ENCODE results near the gene FSD1. TPM values are rescaled to one million over a fixed set of nuclear protein-coding genes. Genes with fewer than 3 reads are reported as not detected.

FSD1 gene
- total RNA-seq, 2 donors from 2014 or later: 0.98 to 2.4 TPM

DNA sequence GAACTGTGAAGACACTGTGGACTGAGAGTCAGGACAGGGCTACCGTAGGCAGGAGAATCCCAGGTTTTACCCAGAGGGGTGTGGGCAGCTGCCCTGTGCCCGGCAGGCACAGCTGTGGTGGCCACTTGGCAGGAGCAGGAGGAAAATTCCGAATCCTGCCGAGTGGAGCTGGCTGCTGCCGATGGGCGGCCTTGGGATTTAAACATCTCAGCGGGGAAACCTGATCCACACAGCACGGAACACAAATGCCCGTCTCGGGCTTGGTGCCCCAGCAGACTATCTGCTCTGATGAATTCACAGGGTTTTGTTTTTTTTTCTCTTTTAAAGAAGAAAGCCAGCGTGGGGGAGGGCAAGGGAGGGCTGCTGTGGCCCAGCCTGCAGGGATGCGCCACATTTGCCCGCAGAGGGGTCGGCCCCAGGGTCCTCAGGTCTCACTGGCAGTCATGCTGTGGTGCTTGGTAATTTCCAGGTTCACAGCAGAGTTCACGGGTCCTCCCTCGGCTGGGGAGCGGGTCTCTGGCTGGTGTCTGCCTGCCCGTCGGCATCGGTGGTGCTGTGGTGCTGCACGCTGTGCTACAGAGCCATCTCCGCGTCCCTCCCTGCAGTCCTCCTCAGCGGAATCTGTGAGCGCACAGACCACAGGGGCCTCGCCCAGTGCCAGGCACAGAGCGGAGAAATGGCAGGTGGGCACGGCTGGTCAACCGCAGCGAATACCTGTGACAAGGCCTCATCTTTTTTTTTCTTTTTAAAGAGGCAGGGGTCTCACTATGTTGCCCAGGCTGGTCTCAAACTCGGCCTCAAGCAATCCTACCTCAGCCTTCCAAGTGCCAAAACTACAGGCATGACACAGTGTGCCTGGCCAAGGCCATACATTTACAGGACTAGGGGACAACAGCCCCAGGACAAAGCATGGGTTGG is 67.1 kb downstream of the FSD1 start:
- H3K4me3 ChIP-seq: no peak overlapping the region
- intact Hi-C loops (cut with DNase I): no loop called here
- H3K9me3 ChIP-seq: no peaks in the 10 kb centered on the region
- H3K9ac ChIP-seq (ENCODE audit: low read depth in 2 of 2, low read length in 2 of 2): peak overlapping the region in 1 of 2 donors; percentile 30
- no peak for DNase-seq
- H3K27me3 ChIP-seq: no peaks in the 10 kb centered on the region
- H3K4me1 ChIP-seq: peaks cover 48% of the 10 kb centered on the region
- no peaks in the 10 kb centered on the region for H3K36me3 ChIP-seq
- TF ChIP-seq, protein P1, sequence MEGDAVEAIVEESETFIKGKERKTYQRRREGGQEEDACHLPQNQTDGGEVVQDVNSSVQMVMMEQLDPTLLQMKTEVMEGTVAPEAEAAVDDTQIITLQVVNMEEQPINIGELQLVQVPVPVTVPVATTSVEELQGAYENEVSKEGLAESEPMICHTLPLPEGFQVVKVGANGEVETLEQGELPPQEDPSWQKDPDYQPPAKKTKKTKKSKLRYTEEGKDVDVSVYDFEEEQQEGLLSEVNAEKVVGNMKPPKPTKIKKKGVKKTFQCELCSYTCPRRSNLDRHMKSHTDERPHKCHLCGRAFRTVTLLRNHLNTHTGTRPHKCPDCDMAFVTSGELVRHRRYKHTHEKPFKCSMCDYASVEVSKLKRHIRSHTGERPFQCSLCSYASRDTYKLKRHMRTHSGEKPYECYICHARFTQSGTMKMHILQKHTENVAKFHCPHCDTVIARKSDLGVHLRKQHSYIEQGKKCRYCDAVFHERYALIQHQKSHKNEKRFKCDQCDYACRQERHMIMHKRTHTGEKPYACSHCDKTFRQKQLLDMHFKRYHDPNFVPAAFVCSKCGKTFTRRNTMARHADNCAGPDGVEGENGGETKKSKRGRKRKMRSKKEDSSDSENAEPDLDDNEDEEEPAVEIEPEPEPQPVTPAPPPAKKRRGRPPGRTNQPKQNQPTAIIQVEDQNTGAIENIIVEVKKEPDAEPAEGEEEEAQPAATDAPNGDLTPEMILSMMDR (IDR thresholded peaks at IDR 0.05): no peak
- H3K27ac ChIP-seq: no peak overlapping the region

DNA sequence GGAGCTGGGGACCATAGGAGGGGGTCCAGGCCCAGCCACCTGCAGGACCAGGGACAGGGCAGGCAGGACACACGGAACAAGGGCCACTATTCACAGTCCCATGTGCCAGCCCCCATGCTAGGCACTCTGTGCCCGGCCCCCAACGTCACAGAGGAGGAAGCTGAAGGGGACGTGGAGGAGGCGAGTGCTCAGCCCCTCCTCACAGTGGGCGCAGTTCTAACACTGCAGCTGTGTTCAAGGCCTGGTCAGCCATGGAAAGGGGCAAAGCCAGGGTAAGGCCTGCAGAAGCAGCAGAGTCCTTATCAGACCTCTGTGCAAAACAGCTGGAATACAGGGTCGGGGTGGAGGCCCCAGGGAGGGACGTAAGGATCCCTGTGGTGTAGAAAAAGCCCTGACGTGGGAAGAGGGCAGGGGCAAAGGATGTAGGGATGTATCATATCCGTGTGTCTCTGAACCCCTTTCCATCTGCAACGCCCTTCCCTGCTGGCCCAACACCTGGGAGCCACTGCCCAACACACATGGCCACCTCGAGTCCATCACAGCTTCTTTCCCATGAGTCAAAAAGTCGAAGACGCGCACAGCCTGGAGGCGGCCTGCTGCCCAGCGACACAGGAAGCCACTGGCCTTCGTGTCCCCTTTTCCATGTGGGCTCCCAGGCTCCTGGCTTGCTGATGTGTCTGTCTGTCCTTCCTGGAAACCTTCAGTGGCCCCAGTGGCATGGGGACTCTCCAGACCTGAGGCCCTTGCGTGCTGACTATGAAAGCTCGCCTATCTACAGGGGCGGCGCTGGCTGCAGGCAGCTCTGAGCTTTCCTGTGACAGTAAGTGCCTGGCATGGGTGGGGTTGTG is 68.0 kb downstream of the FSD1 start:
- TF ChIP-seq, protein P1 (IDR thresholded peaks at IDR 0.05): no peak
- intact Hi-C loops (cut with DNase I): no loop called here

DNA sequence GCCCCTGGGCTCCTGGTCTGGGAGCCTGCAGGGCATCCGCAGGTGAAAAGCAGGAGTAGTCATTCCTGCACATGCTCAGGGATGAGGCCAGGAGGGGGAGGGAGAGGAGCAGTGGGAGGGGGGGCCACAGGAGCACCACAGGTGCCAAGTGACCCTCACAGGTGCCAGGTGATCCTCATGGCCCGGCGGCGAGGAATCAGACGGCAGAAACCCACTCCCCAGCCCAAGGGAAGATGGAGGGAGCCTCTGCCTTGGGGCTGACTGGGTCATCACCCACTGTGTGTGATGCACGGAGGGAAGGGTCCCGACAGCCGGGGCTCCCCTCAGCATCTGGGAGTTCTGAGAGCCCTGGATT is 68.6 kb downstream of the FSD1 start:
- no peak for DNase-seq
- no peak overlapping the region for H3K9ac ChIP-seq (ENCODE audit: low read depth in 2 of 2, low read length in 2 of 2)
- no peak overlapping the region for H3K4me3 ChIP-seq
- TF ChIP-seq, protein P1 (IDR thresholded peaks at IDR 0.05): no peak
- intact Hi-C loops (cut with DNase I): no loop called here
- H3K27ac ChIP-seq: no peak overlapping the region
- no peaks in the 10 kb centered on the region for H3K27me3 ChIP-seq
- no peaks in the 10 kb centered on the region for H3K9me3 ChIP-seq
- H3K4me1 ChIP-seq: peaks cover 52% of the 10 kb centered on the region
- H3K36me3 ChIP-seq: no peaks in the 10 kb centered on the region

More for the DNA sequence above, 68.0 kb downstream of the FSD1 start:
- no peak for DNase-seq
- Histone ChIP-seq H3K27me3 (no peaks in the 10 kb centered on the region), H3K4me1 (peaks cover 50% of the 10 kb centered on the region), H3K4me3 (no peak overlapping the region), H3K9ac (ENCODE audit: low read depth in 2 of 2, low read length in 2 of 2) (peak overlapping the region in 1 of 2 donors; percentile 30), H3K27ac (no peak overlapping the region), H3K9me3 (no peaks in the 10 kb centered on the region), H3K36me3 (no peaks in the 10 kb centered on the region)

Other genes starting within 250 kb of the FSD1 start
- gene ZBTB7A, start 237.7 kb upstream of the FSD1 start, total RNA-seq: 100 to 1,000 TPM; 110 to 123 TPM
- 100 to 1,000 TPM; 211 to 260 TPM for gene MAP2K2, start 180.5 kb upstream of the FSD1 start, total RNA-seq
- gene CREB3L3, start 151.0 kb upstream of the FSD1 start, total RNA-seq: 1 to 10 TPM; 1.1 to 9.9 TPM
- gene SIRT6, start 122.0 kb upstream of the FSD1 start, total RNA-seq: 100 to 1,000 TPM in 1 of 2 donors, 10 to 100 TPM in 1; 83.9 to 120 TPM
- 1 to 10 TPM in 1 of 2 donors, under 1 TPM in 1; 0.35 to 1.8 TPM for gene ANKRD24, start 121.9 kb upstream of the FSD1 start, total RNA-seq
- 1 to 10 TPM in 1 of 2 donors, under 1 TPM in 1; 0.56 to 1.6 TPM for gene EBI3, start 75.1 kb upstream of the FSD1 start, total RNA-seq
- 10 to 100 TPM; 15.8 to 25.8 TPM for gene YJU2, start 57.5 kb upstream of the FSD1 start, total RNA-seq
- 10 to 100 TPM; 16.8 to 19.3 TPM for gene SHD, start 25.3 kb upstream of the FSD1 start, total RNA-seq
- gene TMIGD2, start 2.2 kb upstream of the FSD1 start, total RNA-seq: under 1 TPM in 1 of 2 donors, not detected in 1; 0.74 TPM
- gene STAP2, start 34.2 kb downstream of the FSD1 start, total RNA-seq: 100 to 1,000 TPM; 197 to 218 TPM
- 10 to 100 TPM; 38.0 to 63.2 TPM for gene MPND, start 39.0 kb downstream of the FSD1 start, total RNA-seq
- gene SH3GL1, start 95.9 kb downstream of the FSD1 start, total RNA-seq: 10 to 100 TPM; 54.0 to 66.6 TPM
- 10 to 100 TPM; 15.6 to 53.2 TPM for gene CHAF1A, start 98.0 kb downstream of the FSD1 start, total RNA-seq
- 10 to 100 TPM; 84.9 to 96.7 TPM for gene UBXN6, start 153.2 kb downstream of the FSD1 start, total RNA-seq
- gene HDGFL2, start 167.7 kb downstream of the FSD1 start, total RNA-seq: 10 to 100 TPM; 32.7 to 55.0 TPM
- 1 to 10 TPM in 1 of 2 donors, under 1 TPM in 1; 0.47 to 6.3 TPM for gene PLIN4, start 213.9 kb downstream of the FSD1 start, total RNA-seq
- gene PLIN5, start 230.6 kb downstream of the FSD1 start, total RNA-seq: 1 to 10 TPM; 2.0 to 3.5 TPM
- 10 to 100 TPM; 24.4 to 26.0 TPM for gene LRG1, start 235.4 kb downstream of the FSD1 start, total RNA-seq